OCI-LY1 (cell line): ENCODE measurements around the gene KCNMA1.

Source experiments
- CTCF ChIP-seq: fragments of 200-600 bp; sonication (generic), shearing (Covaris generic); IDR thresholded peaks from 2 replicates; pipeline ENCODE4 v1.5.1; 2017; ENCODE audit warnings: mild to moderate bottlenecking, antibody characterized with exemption, low read length, moderate library complexity, mixed read lengths
- EZH2 ChIP-seq: fragments of 200-600 bp; sonication (generic), shearing (Covaris generic); IDR thresholded peaks from 2 replicates; pipeline ENCODE4 v1.8.0; 2017; ENCODE audit warnings: borderline replicate concordance, mixed run types, mild to moderate bottlenecking, antibody characterized with exemption, low read length, moderate library complexity, mixed read lengths

GRCh38 chr10:77424257-77424656 lies 213.4 kb downstream of the KCNMA1 start:
- no peak for TF ChIP-seq CTCF
- no peak for TF ChIP-seq EZH2
